ENCODE measurements around the gene PSD4. TPM values are rescaled to one million over a fixed set of nuclear protein-coding genes. Genes with fewer than 3 reads are reported as not detected.

Gene PSD4
- polyA plus RNA-seq, 1 donor from 2014 or later = 0.67 TPM

- Histone ChIP-seq H2AFZ (ENCODE audit: low read depth, low read length) (no peak overlapping the region), H3K27ac (ENCODE audit: low read length) (no peak overlapping the region), H3K27me3 (ENCODE audit: insufficient read depth, low read depth, low read length) (no peaks in the 10 kb centered on the region), H3K4me3 (ENCODE audit: low read length) (no peak overlapping the region), H3K36me3 (ENCODE audit: insufficient read depth, low read length) (no peaks in the 10 kb centered on the region), H4K20me1 (ENCODE audit: insufficient read depth) (no peaks in the 10 kb centered on the region), H3K9me3 (ENCODE audit: low read length) (no peaks in the 10 kb centered on the region), H3K9ac (ENCODE audit: low read length) (no peak overlapping the region), H3K4me2 (ENCODE audit: low read length) (no peak overlapping the region), H3K9me2 (ENCODE audit: insufficient read depth, low read length) (no peaks in the 10 kb centered on the region), H3F3A (ENCODE audit: insufficient read depth, low read length, poor library complexity, severe bottlenecking) (no peaks in the 10 kb centered on the region), H3K79me2 (replicated peaks; ENCODE audit: insufficient read depth, low read length) (no peaks in the 10 kb centered on the region)
- TF ChIP-seq EP300 (conservative IDR thresholded peaks at IDR 0.05; ENCODE audit: poor library complexity, severe bottlenecking) = no peak
- TF ChIP-seq SMC3 (conservative IDR thresholded peaks at IDR 0.05; ENCODE audit: poor library complexity) = no peak
- TF ChIP-seq EZH2 (IDR thresholded peaks at IDR 0.05; ENCODE audit: borderline replicate concordance, insufficient read depth, low read length, poor library complexity, severe bottlenecking) = no peak
- TF ChIP-seq TAF1 (IDR thresholded peaks at IDR 0.05; ENCODE audit: low read depth) = no peak
- TF ChIP-seq REST (IDR thresholded peaks at IDR 0.05; ENCODE audit: borderline replicate concordance) = no peak
These were observed 6.4 kb upstream of the PSD4 start for GRCh38 chr2:113167115-113167932.

DNA sequence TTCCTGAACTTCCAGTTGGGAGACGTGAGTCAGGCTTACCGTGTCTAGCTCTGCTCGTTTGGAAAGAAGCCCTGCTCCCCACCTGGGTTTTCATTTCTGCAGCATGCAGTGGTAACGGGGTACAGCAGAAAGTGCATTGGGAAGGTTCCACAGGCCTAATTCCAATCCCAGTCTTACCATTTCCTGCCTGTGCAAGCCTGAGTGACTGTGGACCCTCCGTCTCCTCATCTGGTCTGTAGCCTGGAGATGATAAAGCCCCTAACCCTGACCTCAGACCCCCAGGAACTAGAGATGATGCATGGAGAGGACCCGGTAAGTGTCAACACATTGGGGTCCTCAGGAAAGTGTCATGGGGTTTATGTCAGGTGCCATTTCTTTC is 5.8 kb upstream of the PSD4 start:
- Histone ChIP-seq H3K79me2 (replicated peaks; ENCODE audit: insufficient read depth, low read length) (no peaks in the 10 kb centered on the region), H3K36me3 (ENCODE audit: insufficient read depth, low read length) (no peaks in the 10 kb centered on the region), H3K4me2 (ENCODE audit: low read length) (no peak overlapping the region), H3K27ac (ENCODE audit: low read length) (no peak overlapping the region), H3K9me3 (ENCODE audit: low read length) (no peaks in the 10 kb centered on the region), H2AFZ (ENCODE audit: low read depth, low read length) (no peak overlapping the region), H3F3A (ENCODE audit: insufficient read depth, low read length, poor library complexity, severe bottlenecking) (no peaks in the 10 kb centered on the region), H3K27me3 (ENCODE audit: insufficient read depth, low read depth, low read length) (no peaks in the 10 kb centered on the region), H3K4me3 (ENCODE audit: low read length) (no peak overlapping the region), H3K9ac (ENCODE audit: low read length) (no peak overlapping the region), H3K9me2 (ENCODE audit: insufficient read depth, low read length) (no peaks in the 10 kb centered on the region), H4K20me1 (ENCODE audit: insufficient read depth) (no peaks in the 10 kb centered on the region)
- TF ChIP-seq CTCF (IDR thresholded peaks at IDR 0.05; ENCODE audit: poor library complexity, severe bottlenecking) = no peak

- Histone ChIP-seq H3K9me3 (ENCODE audit: low read length) (no peaks in the 10 kb centered on the region), H3K4me3 (ENCODE audit: low read length) (no peak overlapping the region), H3K27me3 (ENCODE audit: insufficient read depth, low read depth, low read length) (no peaks in the 10 kb centered on the region), H3K9ac (ENCODE audit: low read length) (no peak overlapping the region), H3K79me2 (replicated peaks; ENCODE audit: insufficient read depth, low read length) (no peaks in the 10 kb centered on the region), H3K4me2 (ENCODE audit: low read length) (no peak overlapping the region), H3F3A (ENCODE audit: insufficient read depth, low read length, poor library complexity, severe bottlenecking) (no peaks in the 10 kb centered on the region), H3K27ac (ENCODE audit: low read length) (no peak overlapping the region), H3K9me2 (ENCODE audit: insufficient read depth, low read length) (no peaks in the 10 kb centered on the region), H4K20me1 (ENCODE audit: insufficient read depth) (no peaks in the 10 kb centered on the region), H2AFZ (ENCODE audit: low read depth, low read length) (no peak overlapping the region), H3K36me3 (ENCODE audit: insufficient read depth, low read length) (no peaks in the 10 kb centered on the region)
- TF ChIP-seq POLR2AphosphoS5 (IDR thresholded peaks at IDR 0.05) (no peak), MXI1 (conservative IDR thresholded peaks at IDR 0.05; ENCODE audit: poor library complexity, severe bottlenecking) (no peak), EP300 (conservative IDR thresholded peaks at IDR 0.05; ENCODE audit: poor library complexity, severe bottlenecking) (no peak), RAD21 (conservative IDR thresholded peaks at IDR 0.05) (no peak), TAF1 (IDR thresholded peaks at IDR 0.05; ENCODE audit: low read depth) (no peak)
These were observed 4.7 kb upstream of the PSD4 start for GRCh38 chr2:113169002-113169530.
